Measurements from ENCODE around the gene TMEM256. TPM values are rescaled to one million over a fixed set of nuclear protein-coding genes. Genes with fewer than 3 reads are reported as not detected.

The TMEM256 gene
- total and polyA plus RNA-seq, 2 of the 8 experiments (the other 6 are each of a cell fraction or from before 2014, with no cell fraction given): 97.0 to 350 TPM

GRCh38 chr17:7380855-7381683, 22.8 kb downstream of the TMEM256 start, which contains the start of gene TNK1 (continued):
- TF ChIP-seq BRCA1 (IDR thresholded peaks at IDR 0.05; ENCODE audit: low read depth, low read length) (no peak), EP300 (IDR thresholded peaks at IDR 0.05; ENCODE audit: borderline replicate concordance in 1 of 2, low read depth in 2 of 2, low read length in 2 of 2) (no peak), SP2 (IDR thresholded peaks at IDR 0.05; ENCODE audit: low read length) (no peak), TBP (IDR thresholded peaks at IDR 0.05; ENCODE audit: low read depth, low read length) (peak; percentile 56), SP4 (IDR thresholded peaks at IDR 0.05; ENCODE audit: low read length) (no peak), EZH2 (IDR thresholded peaks at IDR 0.05; ENCODE audit: low read depth, low read length, severe bottlenecking) (peak; percentile 57), CHD7 (IDR thresholded peaks at IDR 0.05; ENCODE audit: insufficient replicate concordance, low read length) (no peak), RFX5 (IDR thresholded peaks at IDR 0.05; ENCODE audit: borderline replicate concordance, low read depth, low read length) (no peak), TAF7 (optimal IDR thresholded peaks at IDR 0.05; ENCODE audit: borderline replicate concordance, low read depth, low read length) (no peak), POLR2A (IDR thresholded peaks at IDR 0.05; ENCODE audit: control extremely low read depth in 1 of 2, low read depth in 2 of 2, low read length in 2 of 2) (peak in 1 of 2 experiments; percentile 47; a peak in 1 of 3 replicates), POU5F1 (IDR thresholded peaks at IDR 0.05; ENCODE audit: low read depth, low read length) (no peak)

All from H1 (cell line).